Common myeloid progenitor, CD34-positive (primary cell): ENCODE results near the gene DYNLT5.
"Not testable (repeated sequence)": the region's sequence is repeated elsewhere in the genome, so short reads cannot be mapped to it uniquely, and the experiment has no call there.

Source experiments
- CTCF ChIA-PET: fragments of 350-600 bp; sonication (Branson Sonifier 250); formaldehyde crosslinking; loops from one replicate; lab custom pipeline; 2021; ENCODE audit warnings: antibody characterized with exemption; lab: Charles Lee
- POLR2A ChIA-PET: fragments of 350-600 bp; sonication (Branson Sonifier 250); formaldehyde crosslinking; loops from one replicate; lab custom pipeline; 2021; ENCODE audit warnings: antibody characterized with exemption; lab: Charles Lee
- DNase-seq, 3 donors: peaks; one replicate each; pipeline versions ENCODE4 v3.0.0 to v3.0.0-alpha.2; 2013
- H3K27ac ChIP-seq, 2 experiments: 1 replicate in 1 of 2; 2 replicates in 1 of 2; pipeline ENCODE4 v1.7.0; 2013; ENCODE audit warnings: inconsistent platforms in 2 of 2, low read length in 2 of 2, mild to moderate bottlenecking in 2 of 2, low read depth in 1 of 2, moderate library complexity in 1 of 2; ENCODE audit not compliant: severe bottlenecking in 2 of 2, insufficient read depth in 1 of 2, poor library complexity in 1 of 2
- H3K27me3 ChIP-seq, 5 experiments: replicated peaks in 2 of 5; 1 replicate in 3 of 5; 2 replicates in 2 of 5; pipeline versions ENCODE4 v1.6.1 to v1.7.0; 2013; ENCODE audit warnings: low read length in 4 of 5, mild to moderate bottlenecking in 2 of 5, moderate library complexity in 2 of 5, inconsistent platforms in 1 of 5; ENCODE audit not compliant: insufficient read depth in 5 of 5, control insufficient read depth in 4 of 5
- H3K36me3 ChIP-seq, 4 experiments: 1 replicate in 2 of 4; 2 replicates in 2 of 4; pipeline versions ENCODE4 v1.6.1 to v1.7.0; 2013; ENCODE audit warnings: low read length in 3 of 4, control low read depth in 1 of 4, mild to moderate bottlenecking in 1 of 4; ENCODE audit not compliant: control insufficient read depth in 4 of 4, insufficient read depth in 4 of 4
- H3K4me1 ChIP-seq, 4 experiments: 1 replicate in 3 of 4; 2 replicates in 1 of 4; pipeline versions ENCODE4 v1.6.1 to v1.7.1; 2013; ENCODE audit warnings: low read length in 3 of 4, mild to moderate bottlenecking in 3 of 4, control low read depth in 1 of 4, inconsistent platforms in 1 of 4, moderate library complexity in 1 of 4; ENCODE audit not compliant: control insufficient read depth in 4 of 4, insufficient read depth in 4 of 4; ENCODE audit errors: control extremely low read depth in 1 of 4
- H3K4me3 ChIP-seq, 7 experiments: 1 replicate in 4 of 7; 2 replicates in 3 of 7; pipeline versions ENCODE4 v1.5.1 to v1.7.0; 2013; ENCODE audit warnings: mild to moderate bottlenecking in 7 of 7, low read length in 6 of 7, moderate library complexity in 6 of 7, inconsistent platforms in 2 of 7, low read depth in 2 of 7, control low read depth in 1 of 7; ENCODE audit not compliant: insufficient read depth in 4 of 7, control insufficient read depth in 1 of 7; ENCODE audit errors: extremely low read depth in 1 of 7
- H3K9me3 ChIP-seq, 5 experiments: 1 replicate in 4 of 5; 2 replicates in 1 of 5; pipeline versions ENCODE4 v1.6.1 to v1.7.1; 2013; ENCODE audit warnings: low read length in 4 of 5, mild to moderate bottlenecking in 2 of 5, inconsistent platforms in 1 of 5, low read depth in 1 of 5, moderate library complexity in 1 of 5; ENCODE audit not compliant: control insufficient read depth in 4 of 5, insufficient read depth in 2 of 5; ENCODE audit errors: control extremely low read depth in 1 of 5
- WGBS: methylation state at CpG from one replicate; pipeline ENCODE4 v1.1.5; 2013; ENCODE audit not compliant: insufficient coverage; 5-methylcytosine and 5-hydroxymethylcytosine counted together

DYNLT5 gene

DNA sequence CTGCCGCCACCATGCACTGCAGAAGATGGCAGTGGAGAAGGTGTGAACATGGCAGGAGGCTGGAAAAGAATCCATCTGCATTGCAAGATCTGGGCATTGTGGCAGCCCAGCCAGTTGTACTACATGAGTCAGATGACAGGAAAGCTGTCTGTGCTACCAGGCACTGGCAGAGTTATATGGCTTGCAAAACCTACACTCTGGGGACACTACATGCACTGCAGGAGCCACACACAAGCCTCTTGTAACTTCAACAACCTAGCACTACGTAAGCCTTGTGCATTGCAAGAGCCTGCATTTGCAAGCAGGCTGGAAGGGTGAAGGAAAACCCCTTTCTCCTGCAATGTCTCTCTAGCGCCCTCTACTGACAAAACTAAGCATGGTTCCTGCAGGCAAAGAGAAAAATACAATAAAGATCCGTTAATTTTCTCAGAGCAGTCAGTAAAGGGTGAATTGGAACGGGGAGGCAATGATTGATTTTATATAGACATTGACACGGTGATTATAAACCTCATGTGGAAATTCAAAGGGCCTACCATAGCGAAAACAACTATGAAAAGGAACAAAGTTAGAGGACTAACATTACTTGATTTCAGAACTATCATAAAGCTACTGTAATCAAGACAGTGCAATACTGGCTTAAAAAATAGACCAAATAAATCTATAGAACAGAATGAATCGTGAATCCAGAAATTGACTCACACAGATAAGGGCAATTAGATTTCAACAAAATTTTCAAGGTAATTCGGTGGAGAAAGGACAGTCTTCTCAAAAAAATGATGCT lies 26.2 kb upstream of the DYNLT5 start:
- Histone ChIP-seq H3K36me3 (no peaks in the 10 kb centered on the region), H3K27me3 (no peaks in the 10 kb centered on the region), H3K27ac (no peak overlapping the region), H3K4me3 (no peak overlapping the region), H3K9me3 (no peaks in the 10 kb centered on the region), H3K4me1 (peaks cover 5 to 50% (median 34%) of the 10 kb centered on the region in 4 experiments)
- CTCF ChIA-PET: interaction anchor here (0.6 to 4.2 kb wide), 23 partner anchors 10 to 472 kb away, joined by 3 to 40 read pairs (median 4); partner anchors contain the start of genes DYNLT5 and SGIP1
- POLR2A ChIA-PET: no interaction called here
- 58% methylated on average over 2 of the region's 9 CpGs for WGBS
- peak; percentile 76 to 91 (median 90) for DNase-seq

DNA sequence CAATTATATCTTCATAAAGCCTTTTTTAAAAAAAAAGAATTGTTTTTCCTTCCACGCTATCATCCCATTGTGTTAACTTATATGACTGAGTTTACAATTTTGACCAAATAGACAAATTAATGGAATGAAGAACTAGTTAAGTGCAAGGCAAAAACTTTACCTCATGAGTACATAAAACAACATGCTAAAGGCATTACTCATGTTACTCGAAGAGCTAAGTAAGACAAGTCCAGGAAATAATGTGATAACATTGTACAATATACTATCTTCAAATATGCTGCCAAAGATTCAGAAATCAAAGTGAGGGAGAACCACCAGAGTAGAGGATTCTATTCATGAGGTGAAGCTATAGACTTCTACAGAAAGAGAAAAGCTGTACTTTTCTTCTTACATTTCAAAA lies 24.2 kb upstream of the DYNLT5 start:
- ChIA-PET POLR2A (no interaction called here), CTCF (interaction anchor here (0.9 to 6.9 kb wide), 8 partner anchors 9 to 282 kb away, joined by 3 to 51 read pairs (median 4); partner anchors contain the start of gene DYNLT5)
- DNase-seq: no peak
- Histone ChIP-seq H3K36me3 (no peaks in the 10 kb centered on the region), H3K27ac (peak overlapping the region; percentile 25 to 69), H3K4me1 (peaks cover 22 to 70% (median 52%) of the 10 kb centered on the region in 4 experiments), H3K9me3 (no peaks in the 10 kb centered on the region), H3K27me3 (no peaks in the 10 kb centered on the region), H3K4me3 (no peak overlapping the region)
- no CpG with 5 or more reads among the region's 2 CpGs for WGBS

DNA sequence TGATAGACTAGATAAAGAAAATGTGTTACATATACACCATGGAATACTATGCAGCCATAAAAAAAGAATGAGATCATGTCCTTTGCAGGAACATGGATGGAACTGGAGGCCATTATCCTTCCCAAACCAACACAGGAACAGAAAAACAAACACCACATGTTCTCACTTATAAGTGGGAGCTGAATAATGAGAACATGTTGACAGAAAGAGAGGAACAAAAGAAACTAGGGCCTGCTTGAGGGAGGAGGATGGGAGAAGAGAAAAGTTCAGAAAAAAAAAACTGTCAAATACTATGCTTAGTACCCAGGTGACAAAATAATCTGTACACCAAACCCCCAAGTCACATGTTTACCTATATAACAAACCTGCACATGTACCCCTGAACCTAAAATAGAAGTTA lies 23.5 kb upstream of the DYNLT5 start:
- H3K36me3 ChIP-seq, DNase-seq, H3K4me3 ChIP-seq, H3K27me3 ChIP-seq, H3K9me3 ChIP-seq: not testable (repeated sequence)
- H3K4me1 ChIP-seq: peaks cover 29 to 76% (median 58%) of the 10 kb centered on the region in 4 experiments
- ChIA-PET POLR2A (interaction anchor here (1.1 to 1.5 kb wide), 2 partner anchors 23 to 29 kb away, joined by 4 read pairs; partner anchors contain the start of gene DYNLT5), CTCF (interaction anchor here (0.9 to 6.9 kb wide), 8 partner anchors 9 to 283 kb away, joined by 3 to 51 read pairs (median 4); partner anchors contain the start of gene DYNLT5)
- peak overlapping the region; percentile 25 to 69 for H3K27ac ChIP-seq

DNA sequence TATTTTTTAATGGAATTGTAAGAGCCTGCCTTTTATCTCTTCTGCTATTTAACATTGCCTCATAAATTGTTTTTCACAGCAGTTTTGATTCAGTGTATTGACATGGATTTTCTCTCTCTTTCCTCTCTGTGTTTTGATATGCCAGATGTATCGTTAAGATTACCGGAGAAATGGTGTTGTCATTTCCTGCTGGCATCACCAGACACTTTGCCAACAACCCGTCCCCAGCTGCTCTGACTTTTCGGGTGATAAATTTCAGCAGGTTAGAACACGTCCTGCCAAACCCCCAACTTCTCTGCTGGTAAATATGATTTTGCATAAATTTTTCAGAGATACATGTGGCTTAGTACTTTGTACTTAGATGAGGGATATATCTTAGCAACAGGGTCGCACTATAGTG lies 23.1 kb upstream of the DYNLT5 start:
- H3K27me3 ChIP-seq: no peaks in the 10 kb centered on the region
- H3K9me3 ChIP-seq: no peaks in the 10 kb centered on the region
- peak; percentile 97 to 100 (median 99) for DNase-seq
- no CpG with 5 or more reads among the region's 6 CpGs for WGBS
- no peaks in the 10 kb centered on the region for H3K36me3 ChIP-seq
- peak overlapping the region in 2 of 7 experiments; percentile 17 to 29 for H3K4me3 ChIP-seq
- H3K27ac ChIP-seq: peak overlapping the region; percentile 85 to 88
- peaks cover 29 to 77% (median 59%) of the 10 kb centered on the region in 4 experiments for H3K4me1 ChIP-seq
- CTCF ChIA-PET: interaction anchor here (1.2 to 6.9 kb wide), 8 partner anchors 8 to 283 kb away, joined by 3 to 51 read pairs (median 4); partner anchors contain the start of gene DYNLT5
- POLR2A ChIA-PET: interaction anchor here (1.1 to 1.5 kb wide), 2 partner anchors 23 to 29 kb away, joined by 4 read pairs; partner anchors contain the start of gene DYNLT5

DNA sequence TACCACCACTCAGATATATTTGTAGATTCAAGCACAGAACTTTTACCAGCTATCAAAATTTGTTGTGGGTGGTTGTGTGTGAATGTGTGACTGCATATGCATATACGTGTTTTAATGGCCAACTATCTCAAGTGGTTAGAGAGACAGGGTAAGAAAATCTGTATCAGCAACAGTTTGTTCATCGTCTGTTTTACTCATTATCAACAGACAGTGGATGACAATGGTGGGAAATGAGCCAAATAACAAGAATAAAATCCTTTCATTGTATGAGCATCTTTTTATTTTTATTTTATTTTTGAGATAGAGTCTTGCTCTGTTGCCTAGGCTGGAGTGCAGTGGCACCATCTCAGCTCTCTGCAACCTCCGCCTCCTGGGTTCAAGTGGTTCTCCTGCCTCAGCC lies 22.7 kb upstream of the DYNLT5 start:
- 39% methylated on average over 3 of the region's 3 CpGs for WGBS
- Histone ChIP-seq H3K9me3 (no peaks in the 10 kb centered on the region), H3K36me3 (no peaks in the 10 kb centered on the region), H3K27me3 (no peaks in the 10 kb centered on the region), H3K4me3 (peak overlapping the region in 2 of 7 experiments; percentile 17 to 29), H3K4me1 (peaks cover 29 to 81% (median 59%) of the 10 kb centered on the region in 4 experiments), H3K27ac (peak overlapping the region; percentile 85 to 88)
- POLR2A ChIA-PET: interaction anchor here (1.1 to 1.5 kb wide), 2 partner anchors 23 to 29 kb away, joined by 4 read pairs; partner anchors contain the start of gene DYNLT5
- CTCF ChIA-PET: interaction anchor here (1.2 to 6.9 kb wide), 5 partner anchors 8 to 283 kb away, joined by 3 to 51 read pairs (median 4); partner anchors contain the start of gene DYNLT5
- DNase-seq: no peak

DNA sequence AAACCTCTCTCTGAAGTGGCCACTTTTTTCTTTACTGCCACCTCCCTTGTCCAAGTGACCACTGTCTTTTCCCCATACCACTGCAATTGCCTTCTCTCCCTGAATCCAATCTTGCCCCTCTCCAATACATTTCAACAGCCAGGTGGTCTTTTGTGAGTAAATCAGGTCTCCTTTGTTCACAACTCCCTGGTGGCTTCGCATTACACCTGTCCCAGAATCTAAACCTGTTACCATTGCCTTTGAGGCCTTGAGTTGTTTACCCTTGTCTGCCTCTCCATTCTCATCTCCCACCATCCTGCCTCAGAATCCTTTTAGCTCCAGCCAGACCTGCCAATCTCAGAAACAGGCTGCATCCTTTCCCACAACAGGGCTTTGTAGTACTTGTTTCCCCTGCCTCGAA lies 21.8 kb upstream of the DYNLT5 start:
- H3K4me3 ChIP-seq: peak overlapping the region in 1 of 7 experiments; percentile 24
- WGBS: 54% methylated on average over 2 of the region's 2 CpGs
- H3K9me3 ChIP-seq: no peaks in the 10 kb centered on the region
- POLR2A ChIA-PET: no interaction called here
- H3K27me3 ChIP-seq: no peaks in the 10 kb centered on the region
- peaks cover 29 to 80% (median 60%) of the 10 kb centered on the region in 4 experiments for H3K4me1 ChIP-seq
- H3K27ac ChIP-seq: peak overlapping the region; percentile 68 to 88
- H3K36me3 ChIP-seq: no peaks in the 10 kb centered on the region
- CTCF ChIA-PET: interaction anchor here (0.6 to 6.9 kb wide), 5 partner anchors 9 to 284 kb away, joined by 3 to 51 read pairs (median 4); partner anchors contain the start of gene DYNLT5
- DNase-seq: peak in 1 of 3 donors; percentile 40
